ENCODE data around the gene ADIG.

The ADIG gene

GRCh38 chr20:38557174-38557573, 23.8 kb upstream of the ADIG start:
- no peak for TF ChIP-seq CTCF (IDR thresholded peaks at IDR 0.05; ENCODE audit: insufficient read depth, missing control alignments)
- no peak for DNase-seq (ENCODE audit: insufficient read length, low spot score)
- no peak for FAIRE-seq

DNA sequence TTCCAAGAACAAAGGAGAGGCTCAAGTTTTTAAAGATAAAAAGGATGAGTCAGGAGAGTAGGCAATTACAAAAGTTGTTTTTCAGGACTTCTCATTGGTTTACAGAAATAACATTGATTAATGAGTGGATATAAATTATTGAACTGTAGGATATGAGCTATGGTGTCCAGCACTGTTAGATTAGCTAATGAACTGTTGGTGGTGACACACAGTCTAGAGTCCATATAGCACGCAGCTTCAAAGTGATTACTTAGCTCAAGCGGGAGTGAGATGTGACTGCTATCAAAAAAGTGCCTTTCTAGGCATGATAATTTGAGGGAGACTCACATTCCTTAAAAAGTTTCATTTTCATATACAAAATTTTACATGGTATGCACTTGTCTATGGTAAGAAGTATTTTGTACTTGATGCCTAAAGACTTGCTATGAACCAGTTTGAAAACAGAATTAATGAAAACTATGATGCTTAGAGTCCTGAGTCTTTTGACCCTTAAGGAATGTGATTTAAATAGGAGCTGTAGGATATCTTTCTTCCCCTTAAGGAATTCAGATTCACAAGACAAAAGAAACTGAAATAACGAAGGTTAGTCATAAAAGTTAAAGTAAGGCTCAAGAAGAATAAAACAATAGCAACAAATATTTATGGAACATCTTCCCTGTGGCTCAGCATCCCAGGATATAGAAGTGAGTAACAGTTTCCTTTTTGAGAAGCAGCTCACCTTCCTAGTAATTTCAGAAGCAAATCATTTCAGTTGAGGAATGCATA, 22.2 kb upstream of the ADIG start:
- no peak for TF ChIP-seq CTCF (IDR thresholded peaks at IDR 0.05; ENCODE audit: insufficient read depth, missing control alignments)
- DNase-seq (ENCODE audit: insufficient read length, low spot score), result no peak
- no peak for FAIRE-seq

- TF ChIP-seq CTCF (IDR thresholded peaks at IDR 0.05; ENCODE audit: insufficient read depth, missing control alignments), result no peak
- no peak for DNase-seq (ENCODE audit: insufficient read length, low spot score)
- no peak for FAIRE-seq
Observed at GRCh38 chr20:38559764-38560163, 21.2 kb upstream of the ADIG start.

DNA sequence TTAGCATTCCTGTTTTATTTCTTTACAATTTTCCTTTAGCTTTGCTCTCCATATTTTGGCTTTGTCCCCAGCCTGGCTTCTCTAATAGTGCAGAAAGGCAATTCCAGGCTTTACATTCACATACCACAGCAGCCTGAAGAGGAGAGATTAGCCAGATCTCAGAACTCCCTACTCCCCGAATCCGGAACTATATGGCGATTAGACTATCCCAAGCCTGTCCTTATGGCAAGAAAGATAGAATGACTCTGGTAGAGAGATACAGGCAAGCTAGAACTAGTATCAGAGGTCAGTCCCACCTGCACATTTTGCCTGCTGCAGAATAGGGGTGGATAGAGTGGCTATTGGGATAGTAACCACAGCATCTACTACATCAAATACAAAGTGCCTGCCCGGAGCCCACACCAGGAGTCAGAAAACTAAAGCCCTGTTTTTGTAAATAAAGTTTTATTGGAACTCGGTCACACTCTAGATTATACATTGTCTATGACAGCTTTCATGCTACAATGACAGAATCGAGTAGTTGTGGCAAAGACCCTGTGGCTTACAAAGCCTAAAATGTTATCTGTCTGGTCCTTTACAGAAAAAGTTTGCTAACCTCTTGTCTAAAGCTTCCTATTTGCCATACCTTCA, 17.1 kb upstream of the ADIG start:
- FAIRE-seq, result no peak
- no peak for DNase-seq (ENCODE audit: insufficient read length, low spot score)
- TF ChIP-seq CTCF (IDR thresholded peaks at IDR 0.05; ENCODE audit: insufficient read depth, missing control alignments), result no peak

GRCh38 chr20:38564680-38565079, 16.3 kb upstream of the ADIG start:
- DNase-seq (ENCODE audit: insufficient read length, low spot score), result no peak
- no peak for TF ChIP-seq CTCF (IDR thresholded peaks at IDR 0.05; ENCODE audit: insufficient read depth, missing control alignments)
- FAIRE-seq, result no peak

- FAIRE-seq (no peak), DNase-seq (ENCODE audit: insufficient read length, low spot score) (no peak)
- TF ChIP-seq CTCF (IDR thresholded peaks at IDR 0.05; ENCODE audit: insufficient read depth, missing control alignments), result no peak
Observed at GRCh38 chr20:38566036-38566598, 14.9 kb upstream of the ADIG start.

Measured in D721Med (cell line).